Peyer's patch (tissue), 4 donors: ENCODE data around the gene PRF1.

Source experiments
- POLR2A ChIP-seq, 2 donors: fragments of 450-650 bp; IDR thresholded peaks; one replicate each; pipeline ENCODE4 v1.5.1; 2017; ENCODE audit warnings: antibody characterized with exemption in 2 of 2, mild to moderate bottlenecking in 2 of 2, moderate library complexity in 2 of 2
- TF ChIP-seq, protein P1 (sequence below), 6 experiments: fragments of 450-650 bp in 4 of 6; fragments of 200-600 bp in 2 of 6; sonication (generic) in 1 of 6; IDR thresholded peaks; one replicate each; pipeline ENCODE4 v1.5.1; 2017 to 2019; ENCODE audit warnings: antibody characterized with exemption in 6 of 6, mild to moderate bottlenecking in 3 of 6, moderate library complexity in 1 of 6

DNA sequence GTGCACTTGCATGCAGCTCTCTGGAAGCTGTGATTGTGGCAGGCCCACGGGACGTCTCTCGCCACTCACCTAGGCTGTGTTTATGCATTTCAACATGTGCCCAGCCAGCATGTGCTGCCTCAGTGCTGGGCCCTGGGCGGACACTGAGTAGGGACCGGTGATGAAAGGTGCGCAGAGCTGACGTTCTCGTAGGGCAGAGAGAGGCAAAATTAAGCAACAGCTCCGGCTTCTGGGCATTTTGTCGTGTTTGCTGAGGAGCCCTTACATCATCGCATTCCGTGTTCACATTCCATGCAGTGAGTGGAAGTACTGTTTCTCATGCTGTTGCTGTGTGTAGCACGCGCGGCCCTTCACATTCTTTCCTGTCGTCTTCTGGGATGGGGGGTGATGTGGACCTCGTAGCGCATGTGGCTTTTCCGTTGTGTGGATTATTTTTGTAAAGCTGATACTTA, 50.5 kb downstream of the PRF1 start:
- TF ChIP-seq, protein P1, sequence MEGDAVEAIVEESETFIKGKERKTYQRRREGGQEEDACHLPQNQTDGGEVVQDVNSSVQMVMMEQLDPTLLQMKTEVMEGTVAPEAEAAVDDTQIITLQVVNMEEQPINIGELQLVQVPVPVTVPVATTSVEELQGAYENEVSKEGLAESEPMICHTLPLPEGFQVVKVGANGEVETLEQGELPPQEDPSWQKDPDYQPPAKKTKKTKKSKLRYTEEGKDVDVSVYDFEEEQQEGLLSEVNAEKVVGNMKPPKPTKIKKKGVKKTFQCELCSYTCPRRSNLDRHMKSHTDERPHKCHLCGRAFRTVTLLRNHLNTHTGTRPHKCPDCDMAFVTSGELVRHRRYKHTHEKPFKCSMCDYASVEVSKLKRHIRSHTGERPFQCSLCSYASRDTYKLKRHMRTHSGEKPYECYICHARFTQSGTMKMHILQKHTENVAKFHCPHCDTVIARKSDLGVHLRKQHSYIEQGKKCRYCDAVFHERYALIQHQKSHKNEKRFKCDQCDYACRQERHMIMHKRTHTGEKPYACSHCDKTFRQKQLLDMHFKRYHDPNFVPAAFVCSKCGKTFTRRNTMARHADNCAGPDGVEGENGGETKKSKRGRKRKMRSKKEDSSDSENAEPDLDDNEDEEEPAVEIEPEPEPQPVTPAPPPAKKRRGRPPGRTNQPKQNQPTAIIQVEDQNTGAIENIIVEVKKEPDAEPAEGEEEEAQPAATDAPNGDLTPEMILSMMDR (IDR thresholded peaks at IDR 0.05): no peak
- no peak for TF ChIP-seq POLR2A (IDR thresholded peaks at IDR 0.05)
